ENCODE results near the gene FASLG.

The FASLG gene

GRCh38 chr1:172647987-172648386 lies 10.9 kb upstream of the FASLG start:
- no peak for DNase-seq

- no peak for DNase-seq
Observed at GRCh38 chr1:172650474-172651193, 8.3 kb upstream of the FASLG start.

GRCh38 chr1:172653015-172653709 lies 5.7 kb upstream of the FASLG start:
- no peak for DNase-seq

GRCh38 chr1:172654535-172654934 lies 4.4 kb upstream of the FASLG start:
- DNase-seq: no peak

GRCh38 chr1:172656576-172656975 lies 2.3 kb upstream of the FASLG start:
- DNase-seq: no peak

GRCh38 chr1:172657586-172657985 lies 1.3 kb upstream of the FASLG start:
- no peak for DNase-seq

GRCh38 chr1:172661107-172661506 lies 2.2 kb downstream of the FASLG start:
- no peak for DNase-seq

- no peak for DNase-seq
Observed at GRCh38 chr1:172662464-172663109, 3.7 kb downstream of the FASLG start.

- no peak for DNase-seq
Observed at GRCh38 chr1:172663732-172664131, 4.8 kb downstream of the FASLG start.

GRCh38 chr1:172668097-172668496 lies 9.2 kb downstream of the FASLG start:
- no peak for DNase-seq

- DNase-seq: no peak
Observed at GRCh38 chr1:172669011-172669410, 10.1 kb downstream of the FASLG start.

GRCh38 chr1:172670316-172670715 lies 11.4 kb downstream of the FASLG start:
- no peak for DNase-seq

- DNase-seq: no peak
Observed at GRCh38 chr1:172670791-172671190, 11.9 kb downstream of the FASLG start.

- no peak for DNase-seq
Observed at GRCh38 chr1:172671591-172671990, 12.7 kb downstream of the FASLG start.

- no peak for DNase-seq
Observed at GRCh38 chr1:172672720-172673119, 13.8 kb downstream of the FASLG start.

- DNase-seq: no peak
Observed at GRCh38 chr1:172673761-172674160, 14.9 kb downstream of the FASLG start.

GRCh38 chr1:172674831-172675613 lies 16.1 kb downstream of the FASLG start:
- DNase-seq: no peak

- peak; percentile 69 for DNase-seq
Observed at GRCh38 chr1:172679000-172679772, 20.3 kb downstream of the FASLG start.

- DNase-seq: no peak
Observed at GRCh38 chr1:172680244-172680643, 21.3 kb downstream of the FASLG start.

GRCh38 chr1:172680733-172681275 lies 21.9 kb downstream of the FASLG start:
- DNase-seq: peak; percentile 16

GRCh38 chr1:172682812-172683211 lies 23.9 kb downstream of the FASLG start:
- no peak for DNase-seq

- no peak for DNase-seq
Observed at GRCh38 chr1:172686143-172686542, 27.2 kb downstream of the FASLG start.
